Measurements from ENCODE around the gene FOXR1.
"Not testable (repeated sequence)": the region's sequence is repeated elsewhere in the genome, so short reads cannot be mapped to it uniquely, and the experiment has no call there.

FOXR1 gene

DNA sequence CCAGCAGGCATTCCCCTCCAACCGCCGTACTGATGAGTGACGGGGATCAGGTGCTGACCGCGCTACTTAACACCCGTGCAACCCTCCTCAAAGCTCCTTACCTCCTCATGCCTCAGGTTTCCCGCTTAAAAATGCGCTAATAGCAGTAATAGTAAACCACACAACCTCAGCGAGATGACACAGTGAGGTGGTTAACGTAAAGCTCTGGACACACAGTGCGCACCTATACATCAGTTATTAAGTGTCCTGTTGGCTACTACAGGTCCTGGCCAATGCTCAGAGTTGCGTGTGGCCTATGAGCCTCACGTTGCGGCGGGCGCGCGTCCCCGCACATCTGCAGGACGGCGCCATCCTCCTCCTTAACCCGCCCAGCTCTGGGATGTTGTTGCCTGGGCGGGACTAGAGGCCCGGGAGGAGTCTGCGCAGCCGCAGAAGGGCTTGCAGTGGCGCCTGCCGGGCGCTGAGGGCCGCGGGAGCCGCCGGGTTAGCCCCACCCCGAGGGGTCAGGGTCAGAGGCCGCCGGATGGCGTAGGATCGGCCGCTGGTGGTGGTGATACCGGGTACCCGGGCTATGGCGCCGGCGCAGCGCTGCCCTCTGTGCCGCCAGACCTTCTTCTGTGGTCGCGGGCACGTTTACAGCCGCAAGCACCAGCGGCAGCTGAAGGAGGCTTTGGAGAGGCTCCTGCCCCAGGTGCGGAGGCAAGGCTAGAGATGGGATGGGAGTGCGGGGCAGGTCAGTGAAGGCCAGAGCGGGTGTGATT lies 26.2 kb downstream of the FOXR1 start, which contains the start of gene CENATAC:
Gene CENATAC, plus strand, starts transcription at position 512 of the 761 bp plus-strand sequence. Its CDS starts 60 bp downstream, at position 572.
- peak; percentile 97 for DNase-seq (ENCODE audit: low spot score)

DNA sequence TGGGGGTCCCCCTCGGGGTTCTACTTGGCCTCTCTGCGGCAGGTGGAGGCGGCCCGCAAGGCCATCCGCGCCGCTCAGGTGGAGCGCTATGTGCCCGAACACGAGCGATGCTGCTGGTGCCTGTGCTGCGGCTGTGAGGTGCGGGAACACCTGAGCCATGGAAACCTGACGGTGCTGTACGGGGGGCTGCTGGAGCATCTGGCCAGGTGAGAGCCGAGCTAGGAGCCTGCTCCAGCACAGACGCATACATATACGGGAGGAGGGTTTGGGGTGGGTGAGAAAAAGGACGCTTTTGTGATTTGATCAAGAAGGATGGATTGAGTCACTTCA lies 26.8 kb downstream of the FOXR1 start:
- DNase-seq (ENCODE audit: low spot score), result no peak

DNA sequence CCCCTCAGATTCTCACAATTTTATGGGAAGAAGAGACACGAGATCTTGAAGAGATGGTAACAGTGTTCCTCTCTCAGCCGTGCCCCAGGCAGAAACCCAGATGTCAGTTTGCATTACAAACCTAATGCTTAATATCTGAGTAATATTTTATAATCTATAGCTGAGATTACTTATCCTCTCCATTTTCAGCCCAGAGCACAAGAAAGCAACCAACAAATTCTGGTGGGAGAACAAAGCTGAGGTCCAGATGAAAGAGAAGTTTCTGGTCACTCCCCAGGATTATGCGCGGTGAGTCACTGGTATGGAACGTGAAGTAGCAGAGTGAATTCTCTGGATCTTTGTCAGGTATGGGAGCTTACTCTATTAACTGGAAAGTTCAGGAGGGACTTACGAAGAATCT lies 27.3 kb downstream of the FOXR1 start:
- DNase-seq (ENCODE audit: low spot score), result no peak

GRCh38 chr11:119000906-119001305 lies 29.3 kb downstream of the FOXR1 start:
- DNase-seq (ENCODE audit: low spot score), result no peak

DNA sequence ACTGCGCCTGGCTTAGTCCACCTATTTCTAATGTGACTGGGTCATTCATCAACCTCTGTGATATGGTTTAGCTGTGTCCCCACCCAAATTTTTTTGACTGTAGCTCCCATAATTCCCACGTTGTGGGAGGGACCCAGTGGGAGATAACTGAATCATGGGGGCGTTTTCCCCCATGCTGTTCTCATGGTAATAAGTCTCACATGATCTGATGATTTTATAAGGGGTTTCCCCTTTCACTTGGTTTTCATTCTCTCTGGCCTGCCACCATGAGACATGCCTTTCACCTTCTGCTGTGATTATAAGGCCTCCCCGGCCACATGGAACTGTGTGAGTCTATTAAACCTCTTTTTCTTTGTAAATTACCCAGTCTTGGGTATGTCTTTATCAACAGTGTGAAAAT lies 35.1 kb downstream of the FOXR1 start:
- DNase-seq (ENCODE audit: low spot score), result no peak

DNA sequence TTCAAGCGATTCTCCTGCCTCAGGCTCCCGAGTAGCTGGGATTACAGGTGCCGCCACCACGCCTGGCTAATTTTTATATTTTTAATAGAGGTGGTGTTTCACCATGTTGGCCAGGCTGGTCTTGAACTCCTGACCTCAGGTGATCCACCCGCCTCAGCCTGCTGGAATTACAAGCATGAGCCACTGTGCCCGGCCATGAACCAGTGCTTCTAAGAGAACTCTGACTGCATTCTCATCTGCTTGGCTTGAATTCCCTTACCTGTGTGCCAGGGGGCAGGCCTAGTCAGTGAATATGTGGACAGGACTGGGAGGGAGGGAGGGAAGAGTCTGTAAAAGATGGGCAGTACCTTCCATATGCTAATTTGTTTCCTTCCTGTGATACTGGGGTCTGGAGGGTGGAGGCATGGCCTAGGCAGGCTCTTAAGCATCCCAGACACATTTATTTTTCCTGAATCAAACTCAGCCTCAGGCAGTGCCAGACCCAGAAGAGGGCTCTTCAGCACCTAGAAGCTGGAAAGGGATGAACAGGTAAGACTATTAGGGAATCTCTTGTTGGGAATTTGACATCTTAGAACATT lies 40.0 kb downstream of the FOXR1 start:
- DNase-seq (ENCODE audit: low spot score), result no peak

- DNase-seq (ENCODE audit: low spot score), result no peak
These were observed 41.1 kb downstream of the FOXR1 start for GRCh38 chr11:119012629-119013170.

DNA sequence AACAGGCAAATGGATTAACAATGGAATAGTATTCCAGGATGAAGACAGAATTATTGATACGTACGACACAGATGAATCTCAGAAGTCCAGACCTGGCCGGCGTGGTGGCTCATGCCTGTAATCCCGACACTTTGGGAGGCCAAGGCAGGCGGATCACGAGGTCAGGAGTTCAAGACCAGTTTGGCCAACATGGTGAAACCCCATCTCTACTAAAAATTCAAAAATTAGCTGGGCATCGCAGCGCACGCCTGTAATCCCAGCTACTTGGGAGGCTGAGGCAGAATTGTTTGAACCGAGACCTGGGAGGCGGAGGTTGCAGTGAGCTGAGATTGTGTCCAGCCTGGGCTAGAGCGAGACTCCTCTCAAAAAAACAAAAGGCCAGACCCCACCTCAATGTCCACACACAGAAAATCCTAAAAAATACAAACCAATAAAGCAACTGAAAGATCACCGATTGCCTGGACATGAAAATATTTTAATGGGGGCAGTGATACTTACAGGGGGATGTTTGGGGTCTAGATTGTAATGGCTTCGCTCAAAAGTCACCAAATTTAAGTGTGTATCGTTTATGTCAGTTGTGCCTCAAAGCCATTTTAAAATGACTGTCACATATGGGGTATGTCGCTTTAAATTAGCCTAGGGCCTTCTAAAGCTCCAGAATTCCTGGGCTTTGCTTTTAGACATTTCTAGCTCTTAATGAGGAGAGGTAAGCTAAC lies 42.8 kb downstream of the FOXR1 start:
- no peak for DNase-seq (ENCODE audit: low spot score)

DNA sequence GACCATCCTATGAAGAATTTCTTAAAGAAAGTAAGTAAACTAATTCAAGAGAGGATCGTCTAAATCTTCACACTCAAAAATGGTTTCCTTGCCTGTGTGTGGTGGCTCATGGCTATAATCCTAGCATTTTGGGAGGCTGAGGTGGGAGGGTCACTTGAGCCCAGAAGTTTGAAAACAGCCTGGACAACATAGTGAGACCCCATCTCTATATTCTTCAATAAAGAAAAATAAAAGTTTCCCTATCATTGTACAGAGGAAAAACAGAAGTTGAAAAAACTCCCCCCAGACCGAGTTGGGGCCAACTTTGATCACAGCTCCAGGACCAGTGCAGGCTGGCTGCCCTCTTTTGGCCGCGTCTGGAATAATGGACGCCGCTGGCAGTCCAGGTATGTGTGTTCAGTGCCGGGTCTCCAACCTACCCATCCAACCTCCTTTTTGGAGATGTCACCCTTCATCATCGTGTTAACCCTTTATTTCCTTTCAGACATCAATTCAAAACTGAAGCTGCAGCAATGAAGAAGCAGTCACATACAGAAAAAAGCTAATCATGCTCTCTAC lies 43.6 kb downstream of the FOXR1 start:
- no peak for DNase-seq (ENCODE audit: low spot score)

DNA sequence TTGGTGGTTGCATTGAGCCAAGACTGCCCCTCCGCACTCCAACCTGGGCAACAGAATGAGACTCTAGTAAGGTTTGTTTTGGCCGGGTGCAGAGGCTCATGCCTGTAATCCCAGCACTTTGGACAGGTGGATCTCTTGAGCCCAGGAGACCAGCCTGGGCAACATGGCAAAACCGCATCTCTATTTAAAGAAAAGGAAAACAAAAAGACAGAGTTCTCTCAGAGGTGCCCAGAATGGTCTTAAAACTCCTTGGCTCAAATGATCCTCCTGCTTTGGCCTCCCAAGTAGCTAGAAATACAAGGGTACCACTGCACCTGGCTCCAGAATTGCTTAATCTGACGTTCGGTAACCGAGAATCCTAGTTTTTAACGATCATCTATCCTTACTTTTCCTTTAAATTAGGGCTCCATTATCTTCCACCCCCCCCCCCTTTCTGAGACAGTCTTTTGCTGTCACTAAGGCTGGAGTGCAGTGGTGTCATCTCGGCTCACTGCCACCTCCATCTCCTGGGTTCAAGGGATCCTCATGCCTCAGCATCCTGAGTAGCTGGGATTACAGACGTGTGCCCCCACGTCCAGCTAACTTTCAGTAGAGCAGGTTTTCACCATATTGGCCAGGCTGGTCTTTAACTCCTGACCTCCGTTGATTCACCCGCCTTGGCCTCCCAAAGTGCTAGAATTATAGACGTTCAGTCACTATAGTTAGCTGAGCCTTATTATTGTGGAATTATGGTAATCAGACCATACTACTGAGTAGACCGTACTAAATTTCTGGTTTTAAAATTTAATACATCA lies 44.9 kb downstream of the FOXR1 start:
- no peak for DNase-seq (ENCODE audit: low spot score)

DNA sequence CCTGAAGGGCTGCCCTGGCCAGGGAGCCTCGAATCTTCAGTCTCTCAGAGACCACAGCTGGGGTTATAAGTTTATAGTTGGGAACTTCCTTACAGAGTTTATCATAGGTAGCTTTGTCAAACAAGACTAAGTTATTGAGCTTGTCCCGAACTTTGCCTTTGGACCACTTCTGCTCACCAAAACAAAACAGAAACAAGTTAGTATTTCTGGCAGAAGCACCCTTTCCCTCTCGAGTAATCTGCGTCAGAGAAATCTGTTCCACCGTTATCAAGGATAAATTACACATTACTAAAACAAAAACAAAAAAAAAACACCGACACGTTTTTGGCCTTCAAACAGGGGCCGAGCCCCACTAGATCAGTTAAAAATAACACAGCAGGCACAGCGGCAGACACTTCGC lies 45.8 kb downstream of the FOXR1 start:
- DNase-seq (ENCODE audit: low spot score), result not testable (repeated sequence)

GRCh38 chr11:119018074-119018938 lies 46.7 kb downstream of the FOXR1 start, which contains the start of the genes RPS25 and TRAPPC4:
TSS of gene RPS25 (minus strand) at chr11:119018343. CDS start at chr11:119018284, 59 bp downstream.
TSS of gene TRAPPC4 (plus strand) at chr11:119018766. CDS start at chr11:119018796, 30 bp downstream.
- DNase-seq (ENCODE audit: low spot score), result peak; percentile 98

- no peak for DNase-seq (ENCODE audit: low spot score)
These were observed 48.4 kb downstream of the FOXR1 start for GRCh38 chr11:119019996-119020395.

DNA sequence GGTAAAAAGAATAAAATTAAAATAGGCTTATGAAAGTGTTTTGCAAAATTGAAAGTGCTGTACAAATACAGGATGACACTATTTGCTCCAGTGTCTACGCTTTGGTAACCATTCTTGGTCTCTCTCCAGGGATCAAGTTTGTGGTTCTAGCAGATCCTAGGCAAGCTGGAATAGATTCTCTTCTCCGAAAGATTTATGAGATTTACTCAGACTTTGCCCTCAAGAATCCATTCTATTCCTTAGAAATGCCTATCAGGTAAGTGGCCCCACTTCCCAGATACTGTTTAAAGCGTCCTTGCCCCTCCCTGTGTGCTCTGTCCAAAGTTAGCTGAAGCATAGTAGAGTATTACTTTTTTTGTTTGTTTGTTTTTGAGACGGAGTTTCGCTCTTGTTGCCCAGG lies 50.1 kb downstream of the FOXR1 start:
- no peak for DNase-seq (ENCODE audit: low spot score)

GRCh38 chr11:119023741-119024140 lies 52.2 kb downstream of the FOXR1 start:
- no peak for DNase-seq (ENCODE audit: low spot score)

- DNase-seq (ENCODE audit: low spot score), result no peak
These were observed 53.0 kb downstream of the FOXR1 start for GRCh38 chr11:119024430-119025098.

DNA sequence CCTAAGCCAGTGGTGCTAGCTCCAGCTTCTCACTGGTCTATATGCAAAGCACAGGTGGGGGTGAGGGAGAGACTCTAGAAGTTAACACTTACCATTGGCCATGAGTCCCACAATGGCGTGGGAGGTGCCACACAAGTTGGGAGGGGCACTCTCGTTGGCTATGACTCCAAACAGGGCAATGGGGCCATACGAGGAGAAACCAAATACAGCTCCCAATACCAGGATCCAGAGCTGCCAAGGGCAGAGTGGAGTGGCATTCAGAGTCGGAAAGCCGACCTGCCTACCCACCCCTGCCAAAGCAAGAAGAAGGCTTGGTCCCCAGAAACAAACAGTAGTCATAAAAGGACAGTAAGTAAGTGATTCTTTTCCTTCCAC lies 53.5 kb downstream of the FOXR1 start:
- DNase-seq (ENCODE audit: low spot score), result no peak

DNA sequence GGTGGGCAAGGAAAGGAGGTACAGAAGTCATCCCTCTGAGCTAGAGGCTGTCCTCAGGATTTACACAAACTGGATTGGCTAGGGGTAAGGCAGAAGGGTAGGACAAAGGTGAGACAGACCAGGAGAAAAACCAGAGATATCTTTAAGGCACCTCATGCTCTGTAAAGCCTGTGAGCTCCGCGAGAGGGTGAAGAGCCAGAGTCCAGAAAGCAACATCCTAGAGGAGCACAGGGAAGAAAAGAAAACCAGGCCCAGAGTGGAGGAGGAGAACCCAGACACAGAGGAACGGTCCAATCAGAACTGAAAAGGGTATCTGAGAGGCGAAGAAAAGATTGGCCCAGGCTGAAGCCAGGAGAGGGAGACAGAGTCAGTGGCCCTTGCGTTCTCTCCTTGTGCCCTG lies 54.0 kb downstream of the FOXR1 start:
- no peak for DNase-seq (ENCODE audit: low spot score)

DNA sequence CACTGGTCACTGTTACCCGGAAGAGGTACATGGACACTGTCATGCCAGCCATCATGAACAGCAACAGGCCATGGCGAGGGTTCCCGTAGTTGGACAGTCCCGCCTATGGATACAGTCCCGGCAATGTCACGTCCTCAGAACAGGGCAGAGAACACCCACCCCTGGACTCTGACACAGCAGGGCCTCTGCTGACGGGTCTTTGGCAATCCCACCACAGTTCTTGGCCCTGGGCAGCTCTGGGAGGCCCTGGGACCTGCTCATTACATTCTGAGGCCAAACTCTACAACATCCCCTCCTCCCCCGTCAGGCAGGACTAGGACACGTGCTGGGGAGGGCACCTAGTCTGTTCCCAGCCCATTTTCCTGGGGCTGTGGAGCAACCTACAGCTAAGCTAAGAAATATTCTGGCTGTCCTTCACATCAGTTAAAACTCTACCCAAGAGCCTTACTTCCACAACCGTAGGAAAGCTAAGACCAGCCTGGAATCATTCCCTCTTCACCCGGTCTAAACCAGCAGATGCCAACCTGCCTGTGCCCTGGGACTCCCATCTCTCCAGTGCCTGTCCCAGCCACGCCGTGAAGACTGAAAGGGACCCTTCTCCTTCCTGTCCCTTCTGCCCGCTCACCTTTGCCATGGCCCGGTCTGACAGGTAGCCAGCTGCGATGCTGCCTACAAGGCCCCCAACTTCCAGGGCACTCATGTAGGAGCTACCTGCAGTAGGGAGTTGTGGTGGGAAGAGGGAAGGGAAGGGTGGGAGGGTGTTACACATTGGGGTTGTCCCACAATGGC lies 54.6 kb downstream of the FOXR1 start:
- DNase-seq (ENCODE audit: low spot score), result no peak

Measured in putamen (tissue), 1 donor.